B cell (primary cell): ENCODE measurements around the gene CPPED1.

Source experiments
- EZH2 ChIP-seq: IDR thresholded peaks from 2 replicates; pipeline ENCODE4 v1.6.1; 2012; ENCODE audit warnings: borderline replicate concordance, low read depth, mild to moderate bottlenecking, moderate library complexity, low read length; ENCODE audit not compliant: insufficient read depth, poor library complexity, severe bottlenecking
- TF ChIP-seq, protein P1 (sequence below): fragments of 200-600 bp; IDR thresholded peaks from one replicate; pipeline ENCODE4 v1.8.0; 2022; ENCODE audit warnings: antibody characterized with exemption, mild to moderate bottlenecking

GRCh38 chr16:12819126-12820117 lies 15.7 kb upstream of the CPPED1 start:
- TF ChIP-seq, protein P1, sequence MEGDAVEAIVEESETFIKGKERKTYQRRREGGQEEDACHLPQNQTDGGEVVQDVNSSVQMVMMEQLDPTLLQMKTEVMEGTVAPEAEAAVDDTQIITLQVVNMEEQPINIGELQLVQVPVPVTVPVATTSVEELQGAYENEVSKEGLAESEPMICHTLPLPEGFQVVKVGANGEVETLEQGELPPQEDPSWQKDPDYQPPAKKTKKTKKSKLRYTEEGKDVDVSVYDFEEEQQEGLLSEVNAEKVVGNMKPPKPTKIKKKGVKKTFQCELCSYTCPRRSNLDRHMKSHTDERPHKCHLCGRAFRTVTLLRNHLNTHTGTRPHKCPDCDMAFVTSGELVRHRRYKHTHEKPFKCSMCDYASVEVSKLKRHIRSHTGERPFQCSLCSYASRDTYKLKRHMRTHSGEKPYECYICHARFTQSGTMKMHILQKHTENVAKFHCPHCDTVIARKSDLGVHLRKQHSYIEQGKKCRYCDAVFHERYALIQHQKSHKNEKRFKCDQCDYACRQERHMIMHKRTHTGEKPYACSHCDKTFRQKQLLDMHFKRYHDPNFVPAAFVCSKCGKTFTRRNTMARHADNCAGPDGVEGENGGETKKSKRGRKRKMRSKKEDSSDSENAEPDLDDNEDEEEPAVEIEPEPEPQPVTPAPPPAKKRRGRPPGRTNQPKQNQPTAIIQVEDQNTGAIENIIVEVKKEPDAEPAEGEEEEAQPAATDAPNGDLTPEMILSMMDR: peak; percentile 94
- no peak for TF ChIP-seq EZH2
